ENCODE results near the gene PLK4.
"Not testable (repeated sequence)": the region's sequence is repeated elsewhere in the genome, so short reads cannot be mapped to it uniquely, and the experiment has no call there.

PLK4 gene

DNA sequence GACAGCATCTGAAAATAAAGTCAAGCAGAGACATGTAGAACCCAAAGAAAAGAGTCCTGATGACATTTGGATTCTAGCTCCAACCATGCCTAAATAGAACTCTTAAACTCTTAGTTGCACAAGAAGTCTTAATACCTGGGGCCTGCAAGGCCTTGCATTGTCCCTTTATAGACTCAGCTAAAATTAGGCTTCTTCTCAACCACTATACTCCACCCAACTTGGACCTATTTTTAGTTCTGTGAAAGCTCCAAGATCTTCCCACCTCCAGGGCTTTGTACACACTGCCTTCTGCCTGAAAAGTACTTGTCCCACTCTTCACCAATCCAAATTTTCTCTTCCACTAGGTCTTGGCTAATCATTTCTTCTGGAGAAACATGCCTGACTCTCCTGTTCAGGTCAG, 36.5 kb downstream of the PLK4 start:
- peaks cover 34% of the 10 kb centered on the region for H3K36me3 ChIP-seq (ENCODE audit: insufficient read depth, low read depth, low read length)

DNA sequence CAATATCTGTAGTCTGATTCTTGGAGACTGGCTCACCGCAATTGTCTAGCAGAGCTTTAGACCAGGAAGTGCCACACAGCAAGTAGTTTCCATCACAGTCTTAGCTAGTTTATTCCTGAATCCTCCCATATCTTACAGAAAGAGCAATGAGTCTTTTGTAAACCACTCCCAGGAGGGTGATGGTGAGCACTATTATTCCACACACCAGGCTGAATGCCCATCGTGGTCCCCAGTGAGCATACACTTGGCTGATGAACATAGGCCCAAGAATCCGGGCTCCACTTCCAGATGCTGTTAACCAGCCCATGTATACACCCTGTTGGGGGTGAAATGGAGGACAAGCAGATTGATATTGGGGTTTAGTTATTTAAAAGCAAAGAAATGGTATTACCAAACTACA, 39.8 kb downstream of the PLK4 start:
- Histone ChIP-seq H3K4me1 (ENCODE audit: insufficient read depth, low read length) (no peaks in the 10 kb centered on the region), H3K27ac (ENCODE audit: low read length) (no peak overlapping the region), H3K4me3 (ENCODE audit: low read length) (no peak overlapping the region), H3K27me3 (ENCODE audit: insufficient read depth, low read length) (no peaks in the 10 kb centered on the region), H3K36me3 (ENCODE audit: insufficient read depth, low read depth, low read length) (peaks cover 34% of the 10 kb centered on the region), H3K9ac (ENCODE audit: low read depth, low read length) (no peak overlapping the region), H3K9me3 (ENCODE audit: insufficient read depth, low read depth, low read length) (no peaks in the 10 kb centered on the region)

More for the DNA sequence above, 36.5 kb downstream of the PLK4 start:
- Histone ChIP-seq H3K27ac (ENCODE audit: low read length) (no peak overlapping the region), H3K9ac (ENCODE audit: low read depth, low read length) (no peak overlapping the region), H3K4me1 (ENCODE audit: insufficient read depth, low read length) (no peaks in the 10 kb centered on the region), H3K4me3 (ENCODE audit: low read length) (no peak overlapping the region), H3K9me3 (ENCODE audit: insufficient read depth, low read depth, low read length) (no peaks in the 10 kb centered on the region), H3K27me3 (ENCODE audit: insufficient read depth, low read length) (no peaks in the 10 kb centered on the region)

DNA sequence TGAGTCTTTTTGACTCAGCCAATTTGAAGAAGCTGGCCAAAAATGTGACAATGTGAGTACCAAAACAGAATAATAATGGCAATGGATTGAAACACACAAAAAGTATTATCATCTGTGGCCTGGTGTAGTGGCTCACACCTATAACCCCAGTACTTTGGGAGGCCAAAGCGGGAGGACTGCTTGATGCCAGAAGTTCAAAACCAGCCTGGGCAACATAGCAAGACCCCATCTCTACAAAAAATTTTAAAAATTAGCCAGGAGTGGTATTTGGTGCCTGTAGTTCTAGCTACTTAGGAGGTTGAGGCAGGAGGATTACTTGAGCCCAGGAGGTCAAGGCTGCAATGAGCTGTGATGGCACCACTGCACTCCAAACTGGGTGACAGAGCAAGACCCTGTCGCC, 41.5 kb downstream of the PLK4 start:
- Histone ChIP-seq H3K27ac (ENCODE audit: low read length) (no peak overlapping the region), H3K9me3 (ENCODE audit: insufficient read depth, low read depth, low read length) (no peaks in the 10 kb centered on the region), H3K27me3 (ENCODE audit: insufficient read depth, low read length) (no peaks in the 10 kb centered on the region), H3K4me3 (ENCODE audit: low read length) (no peak overlapping the region), H3K9ac (ENCODE audit: low read depth, low read length) (no peak overlapping the region), H3K36me3 (ENCODE audit: insufficient read depth, low read depth, low read length) (peaks cover 34% of the 10 kb centered on the region), H3K4me1 (ENCODE audit: insufficient read depth, low read length) (no peaks in the 10 kb centered on the region)

DNA sequence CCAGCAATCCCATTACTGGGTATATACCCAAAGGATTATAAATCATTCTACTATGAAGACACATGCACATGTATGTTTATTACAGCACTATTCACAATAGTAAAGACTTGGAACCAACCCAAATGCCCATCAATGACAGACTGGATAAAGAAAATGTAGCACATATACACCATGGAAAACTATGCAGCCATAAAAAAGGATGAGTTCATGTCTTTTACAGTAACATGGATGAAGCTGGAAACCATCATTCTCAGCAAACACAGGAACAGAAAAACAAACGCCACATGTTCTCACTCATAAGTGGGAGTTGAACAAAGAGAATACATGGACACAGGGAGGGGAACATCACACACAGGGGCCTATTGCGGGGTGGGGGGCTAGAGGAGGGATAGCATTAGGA, 45.0 kb downstream of the PLK4 start:
- H3K27me3 ChIP-seq (ENCODE audit: insufficient read depth, low read length); H3K9me3 ChIP-seq (ENCODE audit: insufficient read depth, low read depth, low read length); H3K9ac ChIP-seq (ENCODE audit: low read depth, low read length); H3K4me3 ChIP-seq (ENCODE audit: low read length); H3K27ac ChIP-seq (ENCODE audit: low read length); H3K4me1 ChIP-seq (ENCODE audit: insufficient read depth, low read length); H3K36me3 ChIP-seq (ENCODE audit: insufficient read depth, low read depth, low read length): not testable (repeated sequence)

DNA sequence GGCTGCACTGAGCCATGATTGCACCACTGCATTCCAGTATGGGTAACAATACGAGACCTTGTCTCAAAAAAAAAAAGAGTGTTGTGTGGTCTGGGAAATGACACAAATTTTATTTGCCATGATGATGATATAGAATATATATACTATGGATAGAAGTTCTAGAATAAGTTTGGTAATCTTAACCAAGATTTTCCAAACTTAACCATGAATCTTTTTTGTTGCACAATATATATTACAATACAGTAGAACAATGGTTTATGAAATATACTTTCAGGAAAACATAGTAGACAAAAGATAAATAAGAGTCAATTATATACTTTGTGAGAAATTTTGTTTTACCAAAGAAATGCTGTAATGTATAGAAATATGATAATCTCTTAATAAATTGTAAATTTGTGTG, 49.5 kb downstream of the PLK4 start:
- Histone ChIP-seq H3K4me1 (ENCODE audit: insufficient read depth, low read length) (no peaks in the 10 kb centered on the region), H3K36me3 (ENCODE audit: insufficient read depth, low read depth, low read length) (no peaks in the 10 kb centered on the region; the same call in 1 of the 2 replicates), H3K9me3 (ENCODE audit: insufficient read depth, low read depth, low read length) (no peaks in the 10 kb centered on the region), H3K27ac (ENCODE audit: low read length) (no peak overlapping the region), H3K4me3 (ENCODE audit: low read length) (no peak overlapping the region), H3K27me3 (ENCODE audit: insufficient read depth, low read length) (no peaks in the 10 kb centered on the region), H3K9ac (ENCODE audit: low read depth, low read length) (no peak overlapping the region)

DNA sequence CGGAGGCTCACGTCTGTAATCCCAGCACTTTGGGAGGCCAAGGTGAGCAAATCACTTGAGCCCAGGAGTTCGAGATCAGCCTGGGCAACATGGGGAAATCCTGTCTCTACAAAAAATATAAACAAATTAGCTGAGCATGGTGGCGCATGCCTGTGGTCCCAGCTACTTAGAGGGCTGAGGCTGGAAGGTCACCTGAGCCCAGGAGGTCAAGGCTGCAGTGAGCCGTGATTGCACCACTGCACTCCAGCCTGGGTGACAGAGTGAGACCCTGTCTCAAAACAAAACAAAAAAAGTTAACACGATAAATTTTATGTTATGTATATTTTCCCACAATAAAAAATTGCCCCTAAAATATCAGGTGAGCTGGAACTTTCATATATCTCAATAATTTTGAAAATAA, 51.1 kb downstream of the PLK4 start:
- H3K27ac ChIP-seq (ENCODE audit: low read length); H3K9ac ChIP-seq (ENCODE audit: low read depth, low read length); H3K9me3 ChIP-seq (ENCODE audit: insufficient read depth, low read depth, low read length); H3K36me3 ChIP-seq (ENCODE audit: insufficient read depth, low read depth, low read length); H3K27me3 ChIP-seq (ENCODE audit: insufficient read depth, low read length); H3K4me1 ChIP-seq (ENCODE audit: insufficient read depth, low read length); H3K4me3 ChIP-seq (ENCODE audit: low read length): not testable (repeated sequence)

DNA sequence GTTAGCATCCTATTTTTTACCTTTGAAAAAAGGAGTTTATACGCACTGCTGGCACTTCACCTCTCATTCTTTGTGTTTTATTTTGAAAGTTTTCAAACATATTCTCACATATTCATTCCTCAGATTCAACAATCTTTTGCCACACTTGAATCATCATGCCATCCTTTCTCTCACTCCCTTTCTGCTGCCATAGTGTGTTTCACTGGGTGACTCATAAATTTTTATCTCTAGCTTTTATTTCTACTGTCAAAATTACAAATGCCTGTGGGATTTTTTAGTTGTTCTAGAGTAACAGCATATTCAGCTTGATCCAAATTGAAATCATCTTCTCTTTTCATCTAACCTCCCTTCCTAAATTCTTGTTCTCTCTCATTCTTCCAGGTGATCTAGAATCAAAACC, 56.3 kb downstream of the PLK4 start:
- no peaks in the 10 kb centered on the region for H3K4me1 ChIP-seq (ENCODE audit: insufficient read depth, low read length)
- H3K27ac ChIP-seq (ENCODE audit: low read length), result no peak overlapping the region
- no peaks in the 10 kb centered on the region for H3K9me3 ChIP-seq (ENCODE audit: insufficient read depth, low read depth, low read length)
- peaks cover 12% of the 10 kb centered on the region for H3K36me3 ChIP-seq (ENCODE audit: insufficient read depth, low read depth, low read length)
- no peak overlapping the region for H3K9ac ChIP-seq (ENCODE audit: low read depth, low read length)
- no peaks in the 10 kb centered on the region for H3K27me3 ChIP-seq (ENCODE audit: insufficient read depth, low read length)
- H3K4me3 ChIP-seq (ENCODE audit: low read length), result no peak overlapping the region

Data from iPS-20b (cell line).